ENCODE data around the gene LARGE1. TPM values are rescaled to one million over a fixed set of nuclear protein-coding genes. Genes with fewer than 3 reads are reported as not detected.

LARGE1 gene
- total RNA-seq, 1 donor from 2014 or later = 35.7 TPM

DNA sequence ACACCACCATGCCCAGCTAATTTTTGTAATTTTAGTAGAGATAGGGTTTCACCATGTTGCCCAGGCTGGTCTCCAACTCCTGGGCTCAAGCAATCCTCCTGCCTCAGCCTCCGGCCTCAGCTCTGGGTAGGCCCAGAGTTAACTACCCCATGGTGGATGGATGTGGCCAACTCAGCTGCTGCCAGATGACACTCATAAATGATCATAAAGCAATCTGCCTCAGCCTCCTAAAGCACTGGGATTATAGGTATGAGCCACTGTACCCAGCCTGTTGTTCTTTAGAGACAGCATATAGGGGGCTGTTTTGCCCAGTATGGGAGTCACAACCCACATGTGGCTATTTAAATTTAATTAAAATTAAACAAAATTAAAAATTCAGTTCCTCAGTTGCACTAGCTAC, 54.3 kb downstream of the LARGE1 start:
- Mint-ChIP-seq H3K4me1 (no peaks in the 10 kb centered on the region), H3K9me3 (no peaks in the 10 kb centered on the region), H3K27me3 (ENCODE audit: low read depth) (no peaks in the 10 kb centered on the region), H3K4me3 (no peak overlapping the region), H3K27ac (no peak overlapping the region), H3K36me3 (no peaks in the 10 kb centered on the region)
- TF ChIP-seq, protein P1, sequence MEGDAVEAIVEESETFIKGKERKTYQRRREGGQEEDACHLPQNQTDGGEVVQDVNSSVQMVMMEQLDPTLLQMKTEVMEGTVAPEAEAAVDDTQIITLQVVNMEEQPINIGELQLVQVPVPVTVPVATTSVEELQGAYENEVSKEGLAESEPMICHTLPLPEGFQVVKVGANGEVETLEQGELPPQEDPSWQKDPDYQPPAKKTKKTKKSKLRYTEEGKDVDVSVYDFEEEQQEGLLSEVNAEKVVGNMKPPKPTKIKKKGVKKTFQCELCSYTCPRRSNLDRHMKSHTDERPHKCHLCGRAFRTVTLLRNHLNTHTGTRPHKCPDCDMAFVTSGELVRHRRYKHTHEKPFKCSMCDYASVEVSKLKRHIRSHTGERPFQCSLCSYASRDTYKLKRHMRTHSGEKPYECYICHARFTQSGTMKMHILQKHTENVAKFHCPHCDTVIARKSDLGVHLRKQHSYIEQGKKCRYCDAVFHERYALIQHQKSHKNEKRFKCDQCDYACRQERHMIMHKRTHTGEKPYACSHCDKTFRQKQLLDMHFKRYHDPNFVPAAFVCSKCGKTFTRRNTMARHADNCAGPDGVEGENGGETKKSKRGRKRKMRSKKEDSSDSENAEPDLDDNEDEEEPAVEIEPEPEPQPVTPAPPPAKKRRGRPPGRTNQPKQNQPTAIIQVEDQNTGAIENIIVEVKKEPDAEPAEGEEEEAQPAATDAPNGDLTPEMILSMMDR (IDR thresholded peaks at IDR 0.05; ENCODE audit: unreplicated experiment) = no peak
- DNase-seq (ENCODE audit: low spot score in 2 of 2, unreplicated experiment in 2 of 2) = no peak

DNA sequence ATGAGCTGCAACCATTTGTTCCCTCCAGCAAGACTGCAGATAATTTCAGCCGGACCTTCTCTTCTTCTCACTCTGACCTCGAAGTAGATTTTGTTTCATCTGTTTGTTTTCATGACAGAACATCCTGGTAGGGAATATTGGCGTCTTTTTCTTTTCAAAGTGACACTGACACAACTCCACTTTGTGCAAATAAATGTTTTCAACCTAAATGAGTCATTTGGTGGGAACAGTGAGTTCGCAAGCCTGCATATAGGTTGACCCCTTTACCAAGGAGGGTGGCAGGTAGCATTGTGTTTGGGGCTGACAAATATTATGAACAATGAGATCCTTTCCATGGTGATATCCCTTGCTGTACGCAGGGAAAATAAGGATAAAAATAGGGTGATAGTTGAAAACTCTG, 55.0 kb downstream of the LARGE1 start:
- no peak overlapping the region for H3K27ac Mint-ChIP-seq
- no peaks in the 10 kb centered on the region for H3K36me3 Mint-ChIP-seq
- no peaks in the 10 kb centered on the region for H3K27me3 Mint-ChIP-seq (ENCODE audit: low read depth)
- no peak for DNase-seq (ENCODE audit: low spot score in 2 of 2, unreplicated experiment in 2 of 2)
- no peak overlapping the region for H3K4me3 Mint-ChIP-seq
- TF ChIP-seq, protein P1 (IDR thresholded peaks at IDR 0.05; ENCODE audit: unreplicated experiment) = no peak
- no peaks in the 10 kb centered on the region for H3K9me3 Mint-ChIP-seq
- no peaks in the 10 kb centered on the region for H3K4me1 Mint-ChIP-seq

DNA sequence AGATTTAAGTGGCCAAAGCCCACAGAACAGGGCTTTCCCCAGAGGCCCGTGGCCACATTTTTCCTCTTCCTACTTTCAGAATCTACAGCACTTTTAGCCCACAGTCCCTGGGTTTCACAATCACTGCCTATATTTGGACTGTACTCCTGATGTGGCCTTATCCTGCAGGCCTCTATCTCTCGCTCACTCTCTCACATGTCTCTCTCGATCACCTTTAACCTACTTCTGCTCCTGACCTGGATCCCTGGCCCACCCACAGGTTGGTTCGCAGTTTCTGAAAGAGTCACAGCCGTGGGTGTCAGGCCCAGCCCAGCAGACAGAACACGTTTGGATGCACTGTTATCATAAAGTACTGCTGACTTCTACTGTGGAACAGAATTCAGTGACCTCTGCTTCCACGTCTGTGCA, 55.5 kb downstream of the LARGE1 start:
- no peak for DNase-seq (ENCODE audit: low spot score in 2 of 2, unreplicated experiment in 2 of 2)
- Mint-ChIP-seq H3K4me1 (no peaks in the 10 kb centered on the region), H3K36me3 (no peaks in the 10 kb centered on the region), H3K27ac (no peak overlapping the region), H3K27me3 (ENCODE audit: low read depth) (no peaks in the 10 kb centered on the region), H3K9me3 (no peaks in the 10 kb centered on the region), H3K4me3 (no peak overlapping the region)
- TF ChIP-seq, protein P1 (IDR thresholded peaks at IDR 0.05; ENCODE audit: unreplicated experiment) = no peak

DNA sequence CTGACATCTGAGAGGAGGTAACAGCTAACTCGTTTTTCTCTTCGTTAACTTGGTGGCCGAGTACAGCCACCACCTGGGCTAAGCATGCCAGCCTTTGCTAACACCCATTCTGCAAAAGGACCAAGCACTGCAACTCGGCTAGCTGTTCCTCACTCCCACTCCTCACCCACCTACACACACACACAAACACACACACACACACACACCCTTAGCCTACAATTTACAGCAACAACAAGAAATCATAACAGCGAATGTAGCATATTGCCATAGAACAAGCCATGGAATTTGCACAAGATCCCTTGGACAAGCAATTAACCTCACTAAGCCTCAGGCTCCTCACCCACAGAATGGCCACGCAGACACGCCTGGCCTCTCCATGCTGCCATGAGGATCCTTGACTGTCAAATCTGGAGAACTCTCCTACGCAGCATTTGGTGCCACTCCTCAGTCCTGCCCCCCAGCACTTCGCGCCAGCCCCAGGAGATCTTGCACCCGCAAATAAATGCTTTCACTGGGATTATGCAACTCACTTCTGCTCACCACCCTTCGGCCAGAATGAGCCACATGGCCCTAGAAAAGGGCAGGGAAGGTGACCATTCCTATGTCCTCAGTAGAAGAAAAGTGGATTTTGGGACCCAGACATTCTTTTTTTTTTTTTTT, 58.9 kb downstream of the LARGE1 start:
- no peak overlapping the region for H3K4me3 Mint-ChIP-seq
- no peaks in the 10 kb centered on the region for H3K27me3 Mint-ChIP-seq (ENCODE audit: low read depth)
- H3K27ac Mint-ChIP-seq = no peak overlapping the region
- no peaks in the 10 kb centered on the region for H3K9me3 Mint-ChIP-seq
- no peaks in the 10 kb centered on the region for H3K4me1 Mint-ChIP-seq
- no peaks in the 10 kb centered on the region for H3K36me3 Mint-ChIP-seq
- TF ChIP-seq, protein P1 (IDR thresholded peaks at IDR 0.05; ENCODE audit: unreplicated experiment) = no peak
- DNase-seq (ENCODE audit: low spot score in 2 of 2, unreplicated experiment in 2 of 2) = no peak

DNA sequence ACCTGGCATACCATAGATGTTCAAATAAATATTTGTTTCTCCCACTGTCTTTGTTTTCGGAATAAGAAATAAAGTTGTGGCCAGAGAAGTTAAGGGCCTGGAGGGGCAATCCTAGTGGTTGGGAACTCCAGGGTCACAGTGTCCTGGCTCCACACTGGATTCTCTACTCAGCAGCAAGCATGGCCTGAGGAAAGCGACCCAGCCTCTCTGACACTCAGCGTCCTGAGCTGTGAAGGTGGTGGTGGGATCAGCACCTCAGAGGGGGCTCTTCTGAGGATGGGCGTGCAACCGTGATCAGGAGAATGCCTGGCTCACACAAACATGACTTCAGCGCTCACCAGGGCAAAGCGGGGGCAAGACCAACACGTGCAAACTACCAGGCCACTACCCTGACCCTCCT, 59.9 kb downstream of the LARGE1 start:
- H3K27me3 Mint-ChIP-seq (ENCODE audit: low read depth) = no peaks in the 10 kb centered on the region

More for the DNA sequence above, 59.9 kb downstream of the LARGE1 start:
- no peaks in the 10 kb centered on the region for H3K4me1 Mint-ChIP-seq
- H3K4me3 Mint-ChIP-seq = no peak overlapping the region
- H3K9me3 Mint-ChIP-seq = no peaks in the 10 kb centered on the region
- no peak for DNase-seq (ENCODE audit: low spot score in 2 of 2, unreplicated experiment in 2 of 2)
- H3K27ac Mint-ChIP-seq = no peak overlapping the region
- no peaks in the 10 kb centered on the region for H3K36me3 Mint-ChIP-seq
- TF ChIP-seq, protein P1 (IDR thresholded peaks at IDR 0.05; ENCODE audit: unreplicated experiment) = no peak

All from mesothelial cell of epicardium (in vitro differentiated cells).